GM04504 (cell line): ENCODE data around the gene TWNK.
A peak's percentile ranks its signal among the peaks of the same experiment; 100 is the strongest.

Experiments
- DNase-seq: peaks from one replicate; pipeline ENCODE4 v3.0.0-alpha.2; 2012; ENCODE audit warnings: low read depth

Gene TWNK

DNA sequence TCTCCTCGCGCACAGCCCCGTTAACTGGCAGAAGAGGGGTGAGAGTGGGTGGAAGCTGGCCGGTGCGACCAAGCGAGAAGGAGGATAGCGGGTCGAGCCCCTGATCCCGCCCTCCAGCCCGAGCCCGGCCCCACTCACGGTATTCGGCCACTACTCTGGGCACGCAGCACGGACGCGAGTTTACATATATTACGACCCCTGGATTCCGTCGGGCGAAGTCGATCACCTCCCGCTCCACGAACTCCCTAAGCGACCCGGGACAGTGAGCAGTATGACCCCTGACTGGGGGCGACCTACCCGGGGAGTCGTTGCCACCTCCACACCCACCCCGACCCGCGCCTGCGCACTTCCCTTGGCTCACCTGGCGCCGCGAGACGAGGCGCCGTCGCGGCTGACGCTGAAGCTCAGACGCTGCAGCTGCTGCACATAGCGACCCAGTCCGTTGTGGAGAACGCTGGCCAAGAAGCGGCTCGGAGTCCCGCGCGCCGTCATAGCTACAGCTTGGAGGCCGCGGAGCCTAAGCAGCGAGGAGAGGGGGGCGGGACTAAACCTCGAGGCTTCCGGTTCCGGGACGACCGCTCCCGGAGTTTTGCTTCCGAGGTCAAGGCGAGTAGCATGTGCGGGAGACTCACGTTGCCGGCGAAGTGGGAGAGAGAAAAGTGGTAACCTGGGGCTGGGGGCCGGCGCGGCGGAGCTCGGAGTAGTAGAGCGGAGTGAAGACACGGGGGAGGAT is at the start of gene TWNK, which contains the start of gene MRPL43:
TSS of gene TWNK (plus strand) at position 592 of the 733 bp plus-strand sequence. CDS start 668 bp downstream, outside the sequence.
TSS of gene MRPL43 (minus strand) at position 546 of the 733 bp plus-strand sequence. CDS start at position 492, 54 bp downstream.
- DNase-seq: peak; percentile 35

- no peak for DNase-seq
Measured at GRCh38 chr10:100939763-100940344, 47.5 kb upstream of the TWNK start.

GRCh38 chr10:100942229-100942628 is 45.1 kb upstream of the TWNK start:
- DNase-seq: no peak

DNA sequence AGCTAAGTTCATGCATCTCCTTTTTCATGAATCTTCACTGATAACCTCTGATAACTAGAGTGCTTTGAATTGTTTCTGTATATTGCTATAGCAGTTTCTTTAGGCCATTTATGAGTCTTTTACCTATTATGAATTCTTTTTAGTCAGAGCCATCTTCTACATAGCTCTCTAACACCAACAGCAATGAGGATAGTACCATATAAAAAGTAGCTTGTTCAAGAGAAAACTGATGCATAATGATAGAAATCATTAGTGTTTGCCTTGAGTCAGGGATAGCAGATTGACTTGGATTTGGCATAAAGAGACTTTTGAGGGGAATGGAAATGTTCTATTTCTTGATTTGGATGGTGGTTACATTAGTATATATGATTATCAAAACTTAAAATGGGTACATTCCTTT is 43.8 kb upstream of the TWNK start:
- no peak for DNase-seq

DNA sequence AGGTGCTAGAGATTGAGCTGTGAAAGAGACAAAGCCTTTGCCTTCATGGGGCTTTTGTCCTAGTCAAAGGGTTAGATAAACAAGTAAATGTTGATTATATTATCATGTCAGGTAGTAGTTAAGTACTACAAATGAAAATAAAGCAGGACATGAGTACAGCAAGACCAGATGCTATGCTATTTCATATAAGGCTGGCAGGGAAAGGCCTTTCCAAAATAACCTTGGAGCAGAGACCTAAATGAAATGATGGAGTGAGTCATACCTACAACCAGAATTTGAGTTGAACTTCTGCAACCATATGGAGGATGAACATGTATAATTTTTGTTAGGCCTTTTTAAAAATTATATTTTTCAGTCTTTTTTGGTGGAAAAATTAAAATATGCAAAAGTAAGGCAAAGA is 41.6 kb upstream of the TWNK start:
- no peak for DNase-seq

GRCh38 chr10:100948916-100949315 is 38.4 kb upstream of the TWNK start:
- DNase-seq: no peak

DNA sequence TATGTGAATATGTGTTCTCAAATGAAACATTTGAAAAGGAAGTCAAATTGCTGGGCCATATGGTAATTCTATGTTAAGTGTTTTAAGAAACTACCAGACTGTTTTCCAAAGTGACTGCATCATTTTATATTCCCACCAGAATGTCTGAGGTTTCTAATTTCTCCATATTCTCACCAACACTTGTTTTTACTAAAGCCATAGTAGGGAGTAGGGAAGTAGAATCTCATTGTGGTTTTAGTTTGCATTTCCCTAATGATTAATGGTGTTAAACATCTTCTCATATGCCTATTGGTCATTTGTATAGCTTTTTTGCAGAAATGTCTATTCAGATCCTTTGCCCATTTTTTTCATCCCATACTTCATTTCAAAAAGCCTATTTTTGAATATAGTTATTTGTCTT is 27.1 kb upstream of the TWNK start:
- no peak for DNase-seq

DNA sequence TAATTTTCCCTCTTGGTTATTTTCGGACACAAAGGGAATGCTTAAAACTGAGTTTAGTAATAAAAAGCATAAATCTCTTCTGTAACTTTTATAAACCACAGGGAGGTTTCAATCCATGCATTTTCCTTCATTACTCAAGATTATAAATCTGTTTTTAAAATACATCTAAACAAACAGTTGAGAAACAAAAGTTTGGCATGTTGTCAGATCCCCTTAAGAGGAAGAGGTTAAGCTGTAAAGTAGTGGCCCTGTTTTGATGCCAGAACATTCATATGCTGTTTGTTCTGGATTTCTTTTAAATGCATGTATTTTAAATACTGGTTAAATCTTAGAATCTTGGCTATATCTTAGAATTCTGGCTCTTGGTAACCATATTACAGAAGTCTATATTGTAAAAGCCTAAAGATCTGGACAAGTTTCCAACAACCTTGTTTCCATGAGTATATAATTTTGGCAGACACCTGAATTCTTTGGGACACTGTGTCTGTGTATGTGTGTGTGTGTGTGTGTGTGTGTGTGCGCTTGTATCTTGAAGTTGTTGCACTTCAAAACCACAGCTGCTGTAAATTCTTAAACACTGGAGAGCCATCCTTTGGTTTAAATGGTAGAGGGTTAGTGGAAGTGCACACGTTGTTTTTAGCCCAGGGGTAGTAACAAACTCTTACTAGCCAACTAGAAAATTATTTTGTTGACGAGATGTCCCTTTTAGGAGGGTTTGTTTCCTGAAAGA is 24.8 kb upstream of the TWNK start:
- DNase-seq: no peak

- DNase-seq: no peak
Measured at GRCh38 chr10:100963826-100964225, 23.5 kb upstream of the TWNK start.

DNA sequence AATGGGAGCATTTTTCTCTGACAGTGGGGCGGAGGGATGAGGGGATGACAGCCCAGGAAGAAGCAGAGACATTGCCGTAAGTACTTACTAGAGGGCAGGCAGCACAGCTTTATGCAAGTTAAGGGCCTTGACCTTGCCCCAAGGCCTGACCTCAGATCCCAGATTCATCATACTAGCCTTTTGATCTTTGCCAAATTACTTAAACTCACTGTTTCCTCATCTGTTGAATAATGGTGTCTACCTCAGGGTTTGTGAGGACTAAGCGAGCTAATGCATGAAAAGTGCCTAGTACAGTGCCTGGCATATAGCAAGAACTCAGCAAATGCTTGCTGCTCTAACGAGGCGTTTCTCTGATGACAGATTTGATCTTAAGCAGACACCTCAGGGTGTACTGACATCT is 21.5 kb upstream of the TWNK start:
- DNase-seq: no peak

DNA sequence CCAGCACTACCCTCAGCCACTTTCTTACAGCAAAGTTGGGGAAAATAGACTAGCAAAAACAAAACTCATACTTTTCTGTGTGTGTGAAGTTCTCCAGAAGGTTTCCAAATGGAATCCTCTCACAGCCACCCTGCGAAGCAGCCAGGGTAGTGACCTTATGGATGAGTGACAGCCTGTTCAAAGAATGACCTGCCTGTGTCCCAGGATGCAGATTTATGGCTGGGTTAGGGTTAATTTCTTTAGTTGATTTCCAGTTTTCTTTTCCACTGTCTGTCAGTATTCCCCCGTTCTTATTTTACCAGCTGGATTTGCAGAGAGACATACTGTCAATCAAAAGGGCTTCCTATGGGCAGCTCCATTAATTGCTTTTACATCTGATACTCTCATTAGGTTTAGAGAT is 20.5 kb upstream of the TWNK start:
- DNase-seq: no peak

GRCh38 chr10:100967332-100967731 is 20.0 kb upstream of the TWNK start:
- no peak for DNase-seq

DNA sequence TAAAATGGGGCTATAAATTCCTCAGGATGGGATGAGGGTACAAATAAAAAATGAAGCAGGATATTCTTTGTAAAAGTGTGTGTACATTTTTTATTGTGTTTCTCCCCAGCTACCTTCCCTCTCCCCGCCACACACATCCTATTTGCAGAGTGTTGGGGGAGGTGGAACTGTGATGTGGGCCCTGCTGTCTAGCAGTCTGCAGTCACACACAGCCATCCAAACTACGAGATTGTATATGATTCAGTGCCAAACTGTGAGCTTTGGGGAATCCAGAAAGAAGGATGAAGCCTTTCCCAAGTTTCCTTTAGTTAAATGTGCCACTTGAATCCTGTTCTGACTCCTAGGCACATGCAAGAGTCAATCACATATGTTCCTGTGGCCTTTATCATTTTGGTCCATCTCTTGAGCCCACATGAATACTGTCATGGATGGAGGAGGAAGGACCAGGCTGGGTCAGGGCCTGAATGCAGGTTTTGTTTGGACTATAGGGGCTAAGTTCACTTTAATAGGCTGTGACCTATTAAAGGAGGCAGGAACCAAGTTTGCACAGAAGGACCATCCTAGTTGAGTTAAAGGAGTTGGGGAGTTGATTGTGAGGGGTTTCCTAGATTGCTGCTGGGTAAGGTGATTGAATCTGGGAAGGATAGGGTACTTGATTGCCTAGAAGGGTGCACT is 19.1 kb upstream of the TWNK start:
- DNase-seq: no peak

DNA sequence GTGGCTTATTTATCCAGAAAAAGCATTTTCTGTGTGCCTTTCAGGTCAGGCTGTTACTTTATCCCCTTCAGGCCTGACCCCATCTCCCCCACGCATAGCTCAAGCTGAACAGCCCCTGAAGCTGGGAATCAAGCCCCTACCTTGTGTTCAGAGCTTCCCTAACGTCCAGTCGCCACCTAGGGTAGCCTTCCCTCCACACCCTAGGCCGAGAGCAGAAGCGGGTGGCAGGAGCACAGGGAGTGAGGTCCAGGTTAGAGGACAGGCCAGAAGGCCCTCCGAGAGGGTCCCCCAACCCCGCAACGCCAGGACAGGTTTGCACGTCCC is 18.5 kb upstream of the TWNK start:
- no peak for DNase-seq

GRCh38 chr10:100969187-100970075 is 17.9 kb upstream of the TWNK start, which contains the start of gene SEMA4G:
TSS of gene SEMA4G (plus strand) at chr10:100969504. CDS start at chr10:100972913, 3,409 bp downstream.
- no peak for DNase-seq

- DNase-seq: no peak
Measured at GRCh38 chr10:100970076-100970913, 17.0 kb upstream of the TWNK start.

- DNase-seq: no peak
Measured at GRCh38 chr10:100970914-100971811, 16.2 kb upstream of the TWNK start.

DNA sequence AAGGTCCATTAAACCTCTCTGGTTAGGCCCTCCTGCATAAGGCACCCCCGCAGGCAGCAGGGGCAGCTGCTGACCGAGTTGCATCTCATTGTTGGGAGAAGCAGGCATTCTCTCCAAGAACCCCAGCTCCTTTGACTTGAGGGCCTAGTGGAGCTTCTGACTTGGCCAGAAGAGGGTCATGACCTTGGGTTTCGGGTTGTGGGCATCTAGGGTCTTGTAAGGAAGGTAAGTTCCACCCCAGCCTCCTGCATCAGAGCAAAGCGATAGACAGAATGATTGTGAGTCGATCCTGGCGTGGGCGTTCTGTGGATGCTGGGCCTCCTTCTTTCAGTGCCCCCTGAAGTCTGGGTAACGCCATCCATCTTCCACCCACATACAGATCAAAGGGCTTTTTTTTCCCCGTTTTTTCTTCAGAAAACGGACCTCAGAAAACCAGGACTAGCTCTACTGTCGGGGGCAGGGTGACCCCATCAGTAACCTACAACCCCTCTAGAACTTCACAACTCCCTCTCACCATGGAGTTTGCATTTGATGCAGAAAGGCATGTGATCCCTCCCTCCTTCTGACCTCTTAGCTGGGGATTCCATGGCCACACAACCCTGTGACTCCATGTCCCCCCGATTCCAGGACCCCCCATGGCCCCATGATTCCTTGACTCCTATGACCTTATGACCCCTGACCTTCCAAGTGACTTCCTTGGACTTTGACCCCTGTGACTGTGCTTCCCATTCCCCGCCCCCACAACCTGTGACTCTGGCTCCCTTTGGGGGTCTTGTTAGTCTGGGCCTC is 15.0 kb upstream of the TWNK start:
- no peak for DNase-seq
